RWPE2 (cell line): ENCODE data around the gene BPIFB6.

Experiments used
- ATAC-seq: fragments of 200-7000 bp; cut with Tn5 transposase; 3 replicates; pipeline ENCODE4 v1.9.1; 2021; ENCODE audit warnings: low read depth
- DNase-seq: peaks from one replicate; pipeline ENCODE4 v3.0.0-alpha.2; 2020; ENCODE audit warnings: low spot score
- H3K27ac ChIP-seq: fragments of 450-650 bp; 2 replicates; pipeline ENCODE4 v1.5.1; 2017; ENCODE audit warnings: mild to moderate bottlenecking; ENCODE audit not compliant: poor library complexity, severe bottlenecking
- H3K27me3 ChIP-seq: fragments of 250-450 bp; sonication (Bioruptor Pico); 2 replicates; pipeline ENCODE4 v1.5.1; 2021; ENCODE audit warnings: mild to moderate bottlenecking, moderate library complexity; ENCODE audit not compliant: insufficient read depth, poor library complexity, severe bottlenecking
- H3K36me3 ChIP-seq: fragments of 250-450 bp; sonication (Bioruptor Pico); 2 replicates; pipeline ENCODE4 v1.5.1; 2020; ENCODE audit warnings: low read depth, mild to moderate bottlenecking, moderate library complexity
- H3K4me1 ChIP-seq: fragments of 250-450 bp; sonication (Bioruptor Pico); 2 replicates; pipeline ENCODE4 v1.5.1; 2021; ENCODE audit warnings: mild to moderate bottlenecking, moderate library complexity; ENCODE audit not compliant: insufficient read depth, poor library complexity, severe bottlenecking
- H3K4me3 ChIP-seq: fragments of 250-450 bp; sonication (Bioruptor Pico); 2 replicates; pipeline ENCODE4 v1.5.1; 2021; ENCODE audit warnings: mild to moderate bottlenecking, moderate library complexity; ENCODE audit not compliant: severe bottlenecking
- H3K9me3 ChIP-seq: fragments of 250-450 bp; sonication (Bioruptor Pico); 2 replicates; pipeline ENCODE4 v1.5.1; 2021; ENCODE audit warnings: mild to moderate bottlenecking, moderate library complexity; ENCODE audit not compliant: severe bottlenecking
- TF ChIP-seq, protein P1 (sequence below): fragments of 450-650 bp; IDR thresholded peaks from one replicate; pipeline ENCODE4 v1.5.1; 2017; ENCODE audit warnings: mild to moderate bottlenecking, moderate library complexity; ENCODE audit not compliant: poor library complexity, severe bottlenecking

Gene BPIFB6

GRCh38 chr20:33033381-33033780 lies 1.9 kb downstream of the BPIFB6 start:
- Histone ChIP-seq H3K9me3 (no peaks in the 10 kb centered on the region), H3K27me3 (peaks cover 15% of the 10 kb centered on the region), H3K27ac (no peak overlapping the region), H3K36me3 (no peaks in the 10 kb centered on the region), H3K4me3 (no peak overlapping the region), H3K4me1 (no peaks in the 10 kb centered on the region)
- no peak for DNase-seq
- TF ChIP-seq, protein P1, sequence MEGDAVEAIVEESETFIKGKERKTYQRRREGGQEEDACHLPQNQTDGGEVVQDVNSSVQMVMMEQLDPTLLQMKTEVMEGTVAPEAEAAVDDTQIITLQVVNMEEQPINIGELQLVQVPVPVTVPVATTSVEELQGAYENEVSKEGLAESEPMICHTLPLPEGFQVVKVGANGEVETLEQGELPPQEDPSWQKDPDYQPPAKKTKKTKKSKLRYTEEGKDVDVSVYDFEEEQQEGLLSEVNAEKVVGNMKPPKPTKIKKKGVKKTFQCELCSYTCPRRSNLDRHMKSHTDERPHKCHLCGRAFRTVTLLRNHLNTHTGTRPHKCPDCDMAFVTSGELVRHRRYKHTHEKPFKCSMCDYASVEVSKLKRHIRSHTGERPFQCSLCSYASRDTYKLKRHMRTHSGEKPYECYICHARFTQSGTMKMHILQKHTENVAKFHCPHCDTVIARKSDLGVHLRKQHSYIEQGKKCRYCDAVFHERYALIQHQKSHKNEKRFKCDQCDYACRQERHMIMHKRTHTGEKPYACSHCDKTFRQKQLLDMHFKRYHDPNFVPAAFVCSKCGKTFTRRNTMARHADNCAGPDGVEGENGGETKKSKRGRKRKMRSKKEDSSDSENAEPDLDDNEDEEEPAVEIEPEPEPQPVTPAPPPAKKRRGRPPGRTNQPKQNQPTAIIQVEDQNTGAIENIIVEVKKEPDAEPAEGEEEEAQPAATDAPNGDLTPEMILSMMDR = no peak
- no peak for ATAC-seq

DNA sequence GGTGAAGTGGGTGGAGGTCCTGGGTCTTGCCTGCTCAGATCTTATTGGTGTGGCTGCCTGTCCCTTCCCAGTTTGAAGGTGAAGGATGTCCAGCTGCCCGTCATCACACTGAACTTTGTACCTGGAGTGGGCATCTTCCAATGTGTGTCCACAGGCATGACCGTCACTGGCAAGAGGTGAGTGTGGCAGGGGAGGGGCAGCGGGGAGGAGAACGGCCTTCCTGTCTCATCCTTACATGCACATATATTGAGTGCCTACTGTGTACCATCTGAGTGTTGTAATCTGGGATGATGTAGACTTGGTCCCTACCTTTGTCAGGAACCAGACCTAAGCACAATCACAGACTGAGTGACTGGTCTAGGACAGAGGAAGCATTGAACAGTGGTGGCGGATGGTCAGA lies 2.7 kb downstream of the BPIFB6 start:
- Histone ChIP-seq H3K4me3 (no peak overlapping the region), H3K9me3 (no peaks in the 10 kb centered on the region), H3K27me3 (peaks cover 12% of the 10 kb centered on the region), H3K36me3 (no peaks in the 10 kb centered on the region), H3K4me1 (no peaks in the 10 kb centered on the region), H3K27ac (no peak overlapping the region)
- TF ChIP-seq, protein P1 = no peak
- no peak for DNase-seq
- no peak for ATAC-seq

DNA sequence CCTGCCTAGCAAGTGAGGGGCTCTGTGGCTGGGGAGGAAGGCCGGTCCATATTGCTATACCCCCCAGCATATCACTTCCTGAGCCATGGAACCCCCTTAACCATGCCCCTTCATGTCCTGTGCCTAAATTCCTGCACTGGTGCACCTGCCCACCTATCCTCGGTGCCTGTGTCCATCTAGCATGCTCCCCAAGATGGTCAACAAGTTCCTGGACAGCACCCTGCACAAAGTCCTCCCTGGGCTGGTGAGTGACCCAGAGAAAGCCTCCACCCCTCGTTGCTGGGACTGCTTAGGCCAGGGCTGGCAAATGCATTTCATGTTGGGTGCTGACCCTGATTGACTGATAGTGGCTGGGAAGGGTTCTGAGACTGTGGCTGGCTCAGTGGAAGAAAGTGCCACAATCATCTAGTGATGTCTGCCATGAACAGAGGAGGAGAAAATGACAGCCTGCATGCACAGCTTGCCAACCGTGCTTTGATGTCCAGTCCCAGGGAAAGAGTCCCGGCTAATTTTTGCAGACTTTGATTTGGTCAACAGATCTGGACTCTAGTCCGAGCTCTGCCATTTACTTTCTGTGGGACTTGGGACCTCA lies 3.5 kb downstream of the BPIFB6 start:
- Histone ChIP-seq H3K9me3 (no peaks in the 10 kb centered on the region), H3K27me3 (peaks cover 6% of the 10 kb centered on the region), H3K4me1 (no peaks in the 10 kb centered on the region), H3K4me3 (no peak overlapping the region), H3K27ac (no peak overlapping the region), H3K36me3 (no peaks in the 10 kb centered on the region)
- TF ChIP-seq, protein P1 = no peak
- DNase-seq = no peak
- ATAC-seq = no peak

DNA sequence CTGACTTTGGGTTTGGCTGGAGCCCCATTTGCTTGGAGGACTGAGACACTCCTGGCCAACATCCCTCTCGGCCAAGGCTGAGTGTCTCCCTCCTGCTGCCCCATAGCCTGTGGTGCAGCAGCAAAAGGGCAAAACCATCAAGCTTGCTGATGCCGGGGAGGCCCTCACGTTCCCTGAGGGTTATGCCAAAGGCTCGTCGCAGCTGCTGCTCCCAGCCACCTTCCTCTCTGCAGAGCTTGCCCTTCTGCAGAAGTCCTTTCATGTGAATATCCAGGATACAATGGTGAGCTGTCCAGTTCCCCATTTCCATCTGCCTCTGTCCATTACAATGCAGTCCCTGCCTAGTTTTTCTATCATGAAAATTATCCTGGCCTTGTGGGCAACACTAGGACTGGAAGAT lies 6.0 kb downstream of the BPIFB6 start:
- no peak for ATAC-seq
- Histone ChIP-seq H3K36me3 (no peaks in the 10 kb centered on the region), H3K27me3 (peaks cover 3% of the 10 kb centered on the region)

DNA sequence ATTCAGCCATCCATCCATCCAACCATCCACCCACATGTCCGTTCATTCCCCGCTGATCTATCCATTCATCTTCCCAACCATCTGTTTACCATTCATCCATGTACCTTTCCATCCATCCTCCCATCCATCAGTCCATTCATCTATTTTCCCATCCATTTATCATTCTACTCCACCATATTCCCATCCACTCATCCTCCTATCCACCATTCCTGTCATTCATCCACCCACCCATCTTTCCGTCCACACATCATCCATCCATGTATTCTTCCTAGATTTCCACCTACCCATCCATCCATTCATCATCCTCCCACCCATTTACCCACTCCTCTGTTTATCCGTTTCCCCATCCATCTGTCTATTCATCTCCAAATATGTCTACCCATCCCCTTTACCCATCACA lies 6.8 kb downstream of the BPIFB6 start:
- Histone ChIP-seq H3K9me3 (no peaks in the 10 kb centered on the region), H3K4me3 (no peak overlapping the region), H3K36me3 (no peaks in the 10 kb centered on the region), H3K4me1 (no peaks in the 10 kb centered on the region), H3K27ac (no peak overlapping the region), H3K27me3 (peaks cover 3% of the 10 kb centered on the region)
- ATAC-seq = no peak
- no peak for DNase-seq
- TF ChIP-seq, protein P1 = no peak

More for the DNA sequence above, 6.0 kb downstream of the BPIFB6 start:
- DNase-seq = no peak
- no peak overlapping the region for H3K27ac ChIP-seq
- TF ChIP-seq, protein P1 = no peak
- no peaks in the 10 kb centered on the region for H3K9me3 ChIP-seq
- H3K4me1 ChIP-seq = no peaks in the 10 kb centered on the region
- no peak overlapping the region for H3K4me3 ChIP-seq
